Measurements from ENCODE around the gene RPN2. TPM values are rescaled to one million over a fixed set of nuclear protein-coding genes. Genes with fewer than 3 reads are reported as not detected.

Gene RPN2
- total RNA-seq, 1 experiment from 2014 or later: 220 TPM

DNA sequence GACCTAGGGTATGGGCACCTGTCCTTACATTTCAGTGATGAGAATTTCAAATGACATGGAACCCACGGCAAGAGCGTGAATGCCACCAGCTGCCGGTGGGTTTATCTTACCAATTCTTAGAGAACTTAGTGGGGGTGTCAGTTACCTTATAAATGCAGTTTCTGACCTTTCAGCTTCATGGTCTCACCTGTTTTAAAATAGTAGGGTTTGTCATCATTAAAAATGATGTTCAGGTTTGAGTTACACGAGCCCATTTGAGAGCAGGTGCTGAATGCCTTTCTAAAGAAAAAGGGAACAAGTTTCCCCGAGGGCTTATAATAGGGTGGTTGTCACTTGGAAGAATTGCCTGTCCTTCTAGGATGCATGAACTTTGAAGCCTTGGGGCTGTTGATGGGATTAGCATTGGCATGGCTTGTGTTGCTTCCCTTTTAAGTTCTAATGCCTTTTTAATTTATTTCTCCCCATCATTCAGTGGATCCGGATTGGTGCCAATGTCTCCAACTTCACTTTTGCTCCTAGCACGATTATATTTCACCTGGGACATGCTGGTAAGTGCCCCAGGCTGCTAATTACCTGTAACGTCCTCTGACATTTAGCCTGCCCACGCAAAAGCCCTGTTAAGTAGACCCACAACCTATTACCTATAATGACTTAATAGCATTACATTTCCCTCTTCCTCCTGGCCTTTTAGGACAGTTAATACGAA is 54.6 kb downstream of the RPN2 start:
- H3K27ac ChIP-seq (ENCODE audit: low read depth, low read length): no peak overlapping the region
- TF ChIP-seq, protein P1, sequence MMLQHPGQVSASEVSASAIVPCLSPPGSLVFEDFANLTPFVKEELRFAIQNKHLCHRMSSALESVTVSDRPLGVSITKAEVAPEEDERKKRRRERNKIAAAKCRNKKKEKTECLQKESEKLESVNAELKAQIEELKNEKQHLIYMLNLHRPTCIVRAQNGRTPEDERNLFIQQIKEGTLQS (IDR thresholded peaks at IDR 0.05): no peak
- TF ChIP-seq CEBPB (IDR thresholded peaks at IDR 0.05; ENCODE audit: low read depth) (no peak), EGR1 (IDR thresholded peaks at IDR 0.05; ENCODE audit: low read depth) (no peak), EZH2phosphoT487 (IDR thresholded peaks at IDR 0.05; ENCODE audit: borderline replicate concordance) (no peak), ELF1 (IDR thresholded peaks at IDR 0.05; ENCODE audit: borderline replicate concordance, low read depth) (no peak), ZNF274 (IDR thresholded peaks at IDR 0.05; ENCODE audit: low read depth, low read length) (no peak), YY1 (IDR thresholded peaks at IDR 0.05; ENCODE audit: extremely low read depth, insufficient replicate concordance, low read depth, low read length) (no peak), JUND (IDR thresholded peaks at IDR 0.05) (no peak), POLR2A (IDR thresholded peaks at IDR 0.05; ENCODE audit: borderline replicate concordance, extremely low read depth, insufficient read depth, insufficient read length) (no peak), POLR2AphosphoS5 (IDR thresholded peaks at IDR 0.05; ENCODE audit: low read depth, low read length) (no peak), ZFX (IDR thresholded peaks at IDR 0.05) (no peak), CBX3 (IDR thresholded peaks at IDR 0.05; ENCODE audit: low read depth) (no peak), TCF7L2 (IDR thresholded peaks at IDR 0.05; ENCODE audit: borderline replicate concordance, extremely low read depth, insufficient read depth, insufficient read length) (no peak)
- TF ChIP-seq, protein P2, sequence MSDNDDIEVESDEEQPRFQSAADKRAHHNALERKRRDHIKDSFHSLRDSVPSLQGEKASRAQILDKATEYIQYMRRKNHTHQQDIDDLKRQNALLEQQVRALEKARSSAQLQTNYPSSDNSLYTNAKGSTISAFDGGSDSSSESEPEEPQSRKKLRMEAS (IDR thresholded peaks at IDR 0.05): no peak
- TF ChIP-seq, protein P3, sequence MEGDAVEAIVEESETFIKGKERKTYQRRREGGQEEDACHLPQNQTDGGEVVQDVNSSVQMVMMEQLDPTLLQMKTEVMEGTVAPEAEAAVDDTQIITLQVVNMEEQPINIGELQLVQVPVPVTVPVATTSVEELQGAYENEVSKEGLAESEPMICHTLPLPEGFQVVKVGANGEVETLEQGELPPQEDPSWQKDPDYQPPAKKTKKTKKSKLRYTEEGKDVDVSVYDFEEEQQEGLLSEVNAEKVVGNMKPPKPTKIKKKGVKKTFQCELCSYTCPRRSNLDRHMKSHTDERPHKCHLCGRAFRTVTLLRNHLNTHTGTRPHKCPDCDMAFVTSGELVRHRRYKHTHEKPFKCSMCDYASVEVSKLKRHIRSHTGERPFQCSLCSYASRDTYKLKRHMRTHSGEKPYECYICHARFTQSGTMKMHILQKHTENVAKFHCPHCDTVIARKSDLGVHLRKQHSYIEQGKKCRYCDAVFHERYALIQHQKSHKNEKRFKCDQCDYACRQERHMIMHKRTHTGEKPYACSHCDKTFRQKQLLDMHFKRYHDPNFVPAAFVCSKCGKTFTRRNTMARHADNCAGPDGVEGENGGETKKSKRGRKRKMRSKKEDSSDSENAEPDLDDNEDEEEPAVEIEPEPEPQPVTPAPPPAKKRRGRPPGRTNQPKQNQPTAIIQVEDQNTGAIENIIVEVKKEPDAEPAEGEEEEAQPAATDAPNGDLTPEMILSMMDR (IDR thresholded peaks at IDR 0.05 in 2 of 3, conservative IDR thresholded peaks at IDR 0.05 in 1 of 3; ENCODE audit: borderline replicate concordance in 1 of 3, insufficient read depth in 1 of 3, low read depth in 2 of 3, low read length in 2 of 3): no peak
- no peak overlapping the region for H3K4me2 ChIP-seq (ENCODE audit: low read length)
- DNase-seq (ENCODE audit: low read depth, low spot score) (no peak), ATAC-seq (no peak)
- H3K9me3 ChIP-seq (ENCODE audit: control insufficient read depth in 1 of 2, insufficient read depth in 1 of 2, low read depth in 1 of 2, low read length in 2 of 2): no peaks in the 10 kb centered on the region
- H3K36me3 ChIP-seq (ENCODE audit: control insufficient read depth in 1 of 2, insufficient read depth in 2 of 2, low read length in 2 of 2): peaks cover 75% of the 10 kb centered on the region in 2 experiments
- no peak overlapping the region for H3K9ac ChIP-seq (ENCODE audit: low read length)
- CTCF ChIA-PET: no interaction called here
- H3K27me3 ChIP-seq (ENCODE audit: insufficient read depth, low read length): no peaks in the 10 kb centered on the region
- intact Hi-C loops (cut with micrococcal nuclease): no loop called here
- RAD21 ChIA-PET (ENCODE audit: low non-redundant PET in 1 of 2, low total read pairs in 2 of 2, uncharacterized antibody in 2 of 2, unreplicated experiment in 2 of 2): no interaction called here
- H2AFZ ChIP-seq (ENCODE audit: low read depth, low read length, poor library complexity, severe bottlenecking): no peak overlapping the region
- H3K79me2 ChIP-seq (ENCODE audit: insufficient read depth, low read length): no peaks in the 10 kb centered on the region
- H4K20me1 ChIP-seq (ENCODE audit: insufficient read depth): no peaks in the 10 kb centered on the region
- BruUV-seq (replicated peaks): no TSS peak
- no peaks in the 10 kb centered on the region for H3K4me1 ChIP-seq (ENCODE audit: control insufficient read depth in 1 of 2, insufficient read depth in 2 of 2, low read length in 2 of 2)
- POLR2A ChIA-PET: no interaction called here
- no peak overlapping the region for H3K4me3 ChIP-seq (replicated peaks in 1 of 2; ENCODE audit: low read depth in 1 of 2, low read length in 2 of 2)
- H3K9me2 ChIP-seq (ENCODE audit: insufficient read depth): no peaks in the 10 kb centered on the region

All from HCT116 (cell line).